ENCODE measurements around the gene FAT1.

GRCh38 chr4:186560647-186561046, 163.0 kb downstream of the FAT1 start:
- TF ChIP-seq CTCF (IDR thresholded peaks at IDR 0.05; ENCODE audit: poor library complexity, severe bottlenecking) = no peak
- no peak for TF ChIP-seq REST (IDR thresholded peaks at IDR 0.05; ENCODE audit: borderline replicate concordance)
- no peak for TF ChIP-seq EZH2 (IDR thresholded peaks at IDR 0.05; ENCODE audit: borderline replicate concordance, insufficient read depth, low read length, poor library complexity, severe bottlenecking)
- no peak for TF ChIP-seq MXI1 (conservative IDR thresholded peaks at IDR 0.05; ENCODE audit: poor library complexity, severe bottlenecking)
- TF ChIP-seq EP300 (conservative IDR thresholded peaks at IDR 0.05; ENCODE audit: poor library complexity, severe bottlenecking) = no peak
- no peak for TF ChIP-seq POLR2AphosphoS5 (IDR thresholded peaks at IDR 0.05)
- TF ChIP-seq RAD21 (conservative IDR thresholded peaks at IDR 0.05) = no peak
- TF ChIP-seq TAF1 (IDR thresholded peaks at IDR 0.05; ENCODE audit: low read depth) = no peak

Data from neural cell (in vitro differentiated cells).